GM12892 (cell line): ENCODE data around the gene COA1.
"Not testable (repeated sequence)": the region's sequence is repeated elsewhere in the genome, so short reads cannot be mapped to it uniquely, and the experiment has no call there.

Experiments
- DNase-seq: peaks from one replicate; pipeline ENCODE4 v3.0.0; 2011; ENCODE audit not compliant: insufficient read length
- FAIRE-seq: peaks from 2 replicates; lab custom pipeline; 2011; peaks lifted over from hg19 to GRCh38; lab: Jason Lieb, UNC
- POLR2A ChIP-seq: IDR thresholded peaks from 2 replicates; pipeline ENCODE4 v1.6.1; 2011; ENCODE audit warnings: low read depth, low read length, control low read depth
- POLR2AphosphoS5 ChIP-seq: IDR thresholded peaks from 2 replicates; pipeline ENCODE4 v1.6.1; 2011; ENCODE audit warnings: low read depth, low read length, control low read depth
- TAF1 ChIP-seq: IDR thresholded peaks from 2 replicates; pipeline ENCODE4 v1.6.1; 2011; ENCODE audit warnings: low read depth, mild to moderate bottlenecking, control low read depth, low read length, borderline replicate concordance

Gene COA1

GRCh38 chr7:43639858-43640491, 89.3 kb downstream of the COA1 start:
- no peak for FAIRE-seq
- TF ChIP-seq POLR2A = no peak; the same call in 1 of the 2 replicates
- TF ChIP-seq TAF1 = no peak
- TF ChIP-seq POLR2AphosphoS5 = no peak
- no peak for DNase-seq

DNA sequence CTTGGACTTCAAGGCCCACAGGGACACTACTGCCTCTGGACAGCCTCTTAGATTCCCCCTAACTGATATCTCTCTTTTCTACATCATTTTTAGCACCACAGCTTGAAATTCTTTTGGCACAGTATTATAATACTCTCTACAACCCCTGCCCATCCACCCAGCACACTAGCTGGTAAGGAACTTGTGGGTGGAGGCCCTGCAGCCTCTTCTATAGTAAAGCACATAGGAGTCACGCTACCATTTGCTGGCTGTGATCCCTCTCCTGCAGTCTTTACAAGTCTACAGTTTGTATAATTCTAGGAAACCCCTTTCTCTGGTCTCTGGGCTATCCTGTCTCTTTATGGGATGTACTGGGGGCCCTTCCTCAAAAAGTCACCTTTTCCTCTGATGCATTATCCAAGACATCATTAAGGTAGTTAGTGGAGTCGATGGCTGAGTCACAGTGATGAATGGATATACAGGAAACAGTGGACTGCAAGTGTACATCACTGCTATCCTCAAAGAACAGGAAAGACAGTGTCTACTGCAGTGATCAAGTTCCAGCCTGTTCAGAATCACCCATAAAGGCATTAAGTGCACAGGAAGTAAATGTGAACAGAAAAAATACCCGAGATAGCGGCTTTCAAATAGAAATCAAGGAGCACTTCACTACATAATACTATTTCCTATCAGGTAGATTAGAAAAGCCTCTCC, 92.1 kb downstream of the COA1 start:
- no peak for TF ChIP-seq POLR2A
- no peak for TF ChIP-seq TAF1
- TF ChIP-seq POLR2AphosphoS5 = no peak
- FAIRE-seq (peak; percentile 9), DNase-seq (no peak)

GRCh38 chr7:43636093-43636492, 93.2 kb downstream of the COA1 start:
- DNase-seq (no peak), FAIRE-seq (no peak)
- TF ChIP-seq POLR2AphosphoS5 = no peak
- TF ChIP-seq TAF1 = no peak
- TF ChIP-seq POLR2A = no peak

- no peak for FAIRE-seq
- TF ChIP-seq POLR2AphosphoS5 = peak; percentile 58
- TF ChIP-seq POLR2A = peak; percentile 53; the same call in 1 of the 2 replicates
- TF ChIP-seq TAF1 = no peak
- DNase-seq = no peak
These were observed 94.9 kb downstream of the COA1 start for GRCh38 chr7:43634384-43634783.

DNA sequence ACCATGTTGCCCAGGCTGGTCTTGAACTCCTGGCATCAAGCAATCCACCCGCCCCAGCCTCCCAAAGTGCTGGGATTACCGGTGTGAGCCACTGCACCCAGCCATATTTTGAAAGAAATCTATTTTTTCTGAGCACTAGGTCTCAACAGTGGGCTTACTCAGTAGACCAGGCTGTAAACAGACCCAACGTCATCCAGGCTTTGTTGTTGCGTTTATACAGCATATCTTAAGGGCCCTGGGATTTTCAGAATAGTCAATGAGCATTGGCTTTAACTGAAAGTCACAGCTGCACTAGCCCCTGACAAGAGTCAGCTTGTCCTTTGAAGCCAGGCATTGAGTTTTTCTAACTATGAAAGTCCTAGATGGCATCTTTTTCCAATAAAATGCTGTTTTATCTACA, 96.6 kb downstream of the COA1 start:
- FAIRE-seq (no peak), DNase-seq (no peak)

GRCh38 chr7:43631559-43631958, 97.8 kb downstream of the COA1 start:
- TF ChIP-seq TAF1 (no peak), POLR2AphosphoS5 (no peak), POLR2A (no peak)
- DNase-seq (no peak), FAIRE-seq (no peak)

More for the DNA sequence above, 96.6 kb downstream of the COA1 start:
- TF ChIP-seq POLR2AphosphoS5 = no peak
- TF ChIP-seq TAF1 = no peak
- no peak for TF ChIP-seq POLR2A

DNA sequence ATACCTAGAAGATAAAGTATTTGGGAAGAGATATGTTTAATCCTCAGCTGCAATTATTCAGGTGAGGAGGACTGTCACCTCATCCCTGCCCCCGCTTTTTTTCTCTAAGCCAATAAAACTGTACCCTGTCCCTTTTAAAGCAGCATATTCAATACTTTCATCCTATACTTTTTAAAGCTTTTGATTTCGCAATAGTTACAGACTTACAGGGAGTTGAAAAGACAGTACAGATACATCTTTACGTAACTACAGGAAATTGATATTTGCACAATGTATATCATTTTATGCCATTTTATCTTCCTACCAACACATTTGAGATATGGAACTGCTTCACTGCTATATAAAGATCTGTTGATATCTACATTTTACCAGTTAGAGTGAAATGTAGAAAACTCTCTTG, 98.8 kb downstream of the COA1 start:
- peak; percentile 56 for FAIRE-seq
- DNase-seq = no peak
- no peak for TF ChIP-seq POLR2A
- TF ChIP-seq TAF1 = no peak
- TF ChIP-seq POLR2AphosphoS5 = no peak

DNA sequence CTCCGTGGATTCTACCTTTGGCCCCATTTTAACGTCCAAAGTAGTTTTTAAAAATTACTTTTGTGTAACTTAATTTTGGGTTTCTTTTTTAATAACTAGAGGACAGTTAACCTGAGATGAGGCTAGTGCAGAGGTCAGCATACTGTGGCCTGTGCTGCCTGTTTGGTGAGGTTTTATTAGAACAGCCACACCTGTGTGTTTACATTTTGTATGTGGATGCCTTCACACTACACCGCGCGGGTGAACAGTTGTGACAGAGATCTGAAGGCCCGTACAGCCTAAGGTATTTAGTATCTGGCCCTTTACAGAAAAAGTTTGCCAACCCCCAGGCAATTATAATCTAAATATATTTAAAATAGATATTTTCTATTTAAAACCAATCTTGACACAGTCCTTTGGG, 99.5 kb downstream of the COA1 start:
- TF ChIP-seq POLR2A (0 out of 2 replicates have a peak, but pooled peaks have one; percentile 6), POLR2AphosphoS5 (peak; percentile 29; the same call in 1 of the 2 replicates), TAF1 (no peak)
- DNase-seq = no peak
- FAIRE-seq = no peak

DNA sequence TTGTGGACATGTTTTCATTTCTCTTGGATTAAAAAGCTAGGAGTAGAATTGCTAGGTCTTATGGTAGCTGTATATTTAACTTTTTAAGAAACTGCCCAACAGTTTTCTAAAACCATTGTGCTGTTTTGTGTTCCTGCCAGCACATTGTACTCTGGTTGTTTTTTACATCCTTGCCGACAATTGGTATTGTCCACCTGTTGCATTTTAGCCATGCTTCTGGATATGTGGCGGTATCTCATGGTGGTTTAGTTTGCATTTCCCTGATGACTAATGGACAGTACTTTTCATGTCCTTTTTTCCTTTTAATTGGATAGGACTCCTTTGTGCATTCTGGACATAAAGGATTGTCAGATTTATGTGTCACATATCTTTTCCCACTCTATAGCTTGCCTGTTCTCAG, 100.9 kb downstream of the COA1 start:
- TF ChIP-seq POLR2A = no peak
- no peak for TF ChIP-seq TAF1
- FAIRE-seq (peak; percentile 21), DNase-seq (no peak)

GRCh38 chr7:43627798-43628197, 101.5 kb downstream of the COA1 start:
- FAIRE-seq, DNase-seq: not testable (repeated sequence)
- TF ChIP-seq POLR2A (peak; percentile 29; the same call in 1 of the 2 replicates), POLR2AphosphoS5 (peak; percentile 61)

DNA sequence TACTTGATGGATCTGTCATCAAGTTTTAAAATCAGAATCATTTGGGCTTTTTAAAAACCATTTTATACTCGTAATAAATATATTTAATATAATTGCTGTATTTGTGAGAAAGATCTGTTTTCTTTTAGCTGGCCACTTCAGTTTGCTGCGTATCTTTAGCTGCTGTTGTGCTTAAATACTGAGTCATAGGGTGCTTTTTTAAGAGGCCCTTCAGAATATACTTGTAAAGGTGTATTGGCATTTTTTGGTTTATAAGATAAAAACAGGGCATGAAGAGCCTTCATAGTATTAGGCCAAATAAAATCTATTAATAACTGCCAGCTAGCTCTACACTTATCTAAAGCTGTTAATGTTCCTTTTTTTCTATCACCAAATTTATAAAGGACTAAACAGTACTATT, 102.6 kb downstream of the COA1 start:
- no peak for DNase-seq
- no peak for FAIRE-seq
- TF ChIP-seq POLR2AphosphoS5 = no peak
- no peak for TF ChIP-seq POLR2A
- no peak for TF ChIP-seq TAF1

DNA sequence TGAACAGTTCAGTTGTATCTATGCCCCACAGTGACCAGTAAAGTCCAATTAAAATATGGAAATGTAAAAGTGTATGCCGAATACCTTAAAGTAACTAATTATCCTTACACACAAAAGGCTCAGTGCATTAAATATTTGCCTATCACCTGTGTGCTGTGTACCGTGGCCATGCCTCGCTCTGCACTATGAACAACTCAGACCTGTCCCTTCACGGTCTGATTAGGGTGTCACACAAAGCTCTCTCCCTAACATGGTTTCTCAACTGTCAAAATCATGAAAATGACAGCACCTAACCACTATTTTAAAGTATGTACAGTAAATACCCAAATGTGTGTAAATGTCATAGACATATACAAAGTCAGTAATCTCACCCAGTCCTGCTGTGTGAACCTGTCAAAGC, 103.3 kb downstream of the COA1 start:
- FAIRE-seq = peak; percentile 79
- no peak for TF ChIP-seq TAF1
- no peak for TF ChIP-seq POLR2AphosphoS5
- no peak for TF ChIP-seq POLR2A
- no peak for DNase-seq

- FAIRE-seq (peak; percentile 53), DNase-seq (no peak)
- no peak for TF ChIP-seq POLR2A
These were observed 103.9 kb downstream of the COA1 start for GRCh38 chr7:43625453-43625852.

DNA sequence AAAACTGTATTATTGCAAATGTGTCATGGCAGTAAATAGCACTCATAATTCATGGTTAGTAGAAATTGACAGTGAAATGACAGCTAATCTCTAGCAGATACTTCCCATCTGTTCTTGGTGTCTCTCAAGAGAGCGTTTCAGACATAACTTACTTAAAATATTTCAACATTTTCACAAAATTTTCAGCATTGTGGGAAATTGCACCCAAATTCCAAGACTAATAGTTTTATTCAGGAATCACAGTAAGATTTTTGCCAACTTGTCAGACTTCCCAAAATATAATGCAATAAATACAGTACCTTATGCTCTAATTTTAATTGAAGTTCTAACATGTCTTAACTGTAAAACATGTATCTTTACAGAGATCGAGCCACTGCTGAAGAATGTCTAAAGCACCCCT, 105.2 kb downstream of the COA1 start:
- FAIRE-seq (no peak), DNase-seq (no peak)
- TF ChIP-seq POLR2A (no peak), POLR2AphosphoS5 (no peak), TAF1 (no peak)
